RCC 7860 (cell line): ENCODE results near the gene ST6GALNAC6.

Experiments used
- DNase-seq: peaks from one replicate; pipeline ENCODE4 v3.0.0-alpha.2; 2015; ENCODE audit warnings: low spot score
- FAIRE-seq: peaks from 2 replicates; lab custom pipeline; 2012; peaks lifted over from hg19 to GRCh38; lab: Jason Lieb, UNC

The ST6GALNAC6 gene

DNA sequence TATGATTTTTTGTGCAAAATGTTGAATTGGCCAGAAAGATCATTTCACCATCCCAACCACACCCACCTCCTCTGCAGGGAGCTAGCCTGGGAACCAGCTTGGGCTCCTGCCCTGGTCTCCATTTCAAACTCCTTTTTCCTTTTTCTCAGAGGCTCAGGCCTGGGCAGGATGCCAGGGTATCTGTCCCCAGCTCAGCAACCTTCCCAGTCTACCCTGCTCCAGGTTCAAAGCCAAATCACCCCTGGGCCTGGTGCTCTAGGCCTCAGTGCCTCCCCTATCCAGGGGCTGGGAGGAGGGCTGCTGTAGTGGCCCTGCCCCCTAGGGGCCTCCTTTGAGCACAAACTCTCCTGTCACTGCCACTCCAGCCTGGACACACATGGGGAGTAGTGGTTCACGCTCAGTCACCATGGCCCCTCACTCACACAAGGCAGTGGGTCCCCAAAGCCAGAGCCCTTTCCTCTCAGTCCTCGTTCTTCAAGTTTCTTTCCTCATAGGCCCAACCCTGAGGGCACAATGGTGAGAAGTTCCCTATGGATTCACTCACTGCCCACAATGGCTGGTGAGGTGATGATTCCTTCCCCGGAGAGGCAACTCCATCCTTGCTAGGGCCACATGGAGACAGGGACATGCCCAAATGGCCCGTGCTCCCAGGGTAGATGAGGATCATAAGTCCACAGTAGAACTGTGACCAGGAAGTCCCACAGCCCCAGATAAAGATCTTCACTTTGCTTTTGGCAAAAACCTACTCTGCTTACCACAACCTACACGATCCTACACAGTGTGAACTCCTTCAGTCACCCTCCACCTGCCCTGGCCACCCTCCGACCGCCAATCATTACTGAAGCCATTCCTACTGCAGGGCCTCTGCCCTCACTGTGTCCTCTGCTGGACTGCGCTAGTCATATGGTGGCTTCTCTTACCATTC is 19.0 kb upstream of the ST6GALNAC6 start:
- DNase-seq (peak; percentile 18), FAIRE-seq (no peak)

DNA sequence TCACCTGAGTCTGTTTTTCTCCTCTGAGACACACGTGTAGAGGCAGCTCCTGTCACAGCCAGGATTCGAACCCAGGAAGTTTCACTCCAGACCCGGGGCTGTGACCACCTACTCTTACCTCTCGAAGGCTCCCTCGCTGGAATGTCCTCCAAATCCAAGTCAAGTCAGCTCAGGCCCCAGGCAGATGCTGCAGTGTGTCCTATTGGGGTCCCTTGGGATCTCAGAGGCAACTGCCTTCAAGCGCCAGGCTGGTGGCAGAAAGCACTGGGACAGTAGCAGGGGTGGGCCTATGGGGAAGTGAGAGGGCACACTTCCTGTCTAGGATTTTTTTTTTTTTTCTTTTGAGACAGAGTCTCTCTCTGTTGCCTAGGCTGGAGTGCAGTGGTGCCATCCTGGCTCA is 18.2 kb upstream of the ST6GALNAC6 start:
- DNase-seq = no peak
- FAIRE-seq = no peak

GRCh38 chr9:127916720-127917581 is 17.5 kb upstream of the ST6GALNAC6 start, which contains the start of gene ST6GALNAC4:
Gene ST6GALNAC4 (minus strand): TSS chr9:127917041. CDS start chr9:127916419, 622 bp downstream.
- DNase-seq (peak; percentile 82), FAIRE-seq (no peak)

- DNase-seq (no peak), FAIRE-seq (no peak)
Measured at GRCh38 chr9:127915801-127916719, 16.7 kb upstream of the ST6GALNAC6 start.

GRCh38 chr9:127915325-127915752 is 15.9 kb upstream of the ST6GALNAC6 start:
- DNase-seq = no peak

DNA sequence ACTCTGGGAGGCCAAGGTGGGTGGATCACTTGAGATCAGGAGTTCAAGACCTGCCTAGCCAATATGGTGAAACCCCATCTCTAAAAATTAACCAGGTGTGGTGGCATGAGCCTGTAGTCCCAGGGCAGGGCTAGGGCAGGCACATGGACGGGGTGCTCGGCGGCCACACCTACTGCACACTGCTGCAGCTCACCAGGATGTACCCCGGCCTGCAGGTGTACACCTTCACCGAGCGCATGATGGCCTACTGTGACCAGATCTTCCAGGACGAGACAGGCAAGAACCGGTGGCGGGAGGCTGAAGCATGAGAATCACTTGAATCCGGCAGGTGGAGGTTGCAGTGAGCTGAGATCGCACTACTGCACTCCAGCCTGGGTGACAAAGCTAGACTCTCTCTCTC is 14.3 kb upstream of the ST6GALNAC6 start:
- no peak for FAIRE-seq

More at GRCh38 chr9:127915325-127915752, 15.9 kb upstream of the ST6GALNAC6 start:
- FAIRE-seq = no peak

GRCh38 chr9:127912882-127913281 is 13.5 kb upstream of the ST6GALNAC6 start:
- no peak for FAIRE-seq
- DNase-seq = no peak

More for the DNA sequence above, 14.3 kb upstream of the ST6GALNAC6 start:
- no peak for DNase-seq

- DNase-seq (no peak), FAIRE-seq (no peak)
Measured at GRCh38 chr9:127912296-127912695, 12.9 kb upstream of the ST6GALNAC6 start.

DNA sequence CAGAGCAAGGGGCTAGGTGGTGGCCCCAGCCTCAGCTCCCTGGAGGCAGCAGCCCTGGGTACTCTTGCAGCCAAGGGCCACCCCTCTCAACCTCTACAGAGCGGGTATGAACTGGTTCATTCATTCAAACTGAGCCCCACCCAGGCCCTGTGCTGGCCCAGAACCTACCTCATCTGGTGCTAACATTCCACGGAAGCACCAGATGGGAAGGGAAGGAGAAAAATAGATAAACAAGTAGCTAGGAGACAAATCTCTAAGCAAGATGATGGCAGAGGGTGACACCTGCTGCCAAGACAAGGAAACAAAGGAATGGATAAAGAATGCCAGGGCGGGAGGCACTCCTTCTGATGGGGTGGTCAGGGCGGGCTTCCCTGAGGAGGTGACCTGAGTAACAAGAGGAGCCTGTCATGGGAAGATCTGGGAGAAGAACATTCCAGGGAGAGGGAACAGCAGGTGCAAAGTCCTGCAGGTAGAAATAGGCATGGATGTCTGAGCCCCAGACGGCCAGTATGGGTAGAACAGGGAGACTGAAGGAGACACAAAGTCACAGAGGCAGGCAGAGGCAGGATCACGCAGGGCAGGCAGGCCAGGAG is 11.3 kb upstream of the ST6GALNAC6 start:
- FAIRE-seq = no peak
- DNase-seq = no peak

DNA sequence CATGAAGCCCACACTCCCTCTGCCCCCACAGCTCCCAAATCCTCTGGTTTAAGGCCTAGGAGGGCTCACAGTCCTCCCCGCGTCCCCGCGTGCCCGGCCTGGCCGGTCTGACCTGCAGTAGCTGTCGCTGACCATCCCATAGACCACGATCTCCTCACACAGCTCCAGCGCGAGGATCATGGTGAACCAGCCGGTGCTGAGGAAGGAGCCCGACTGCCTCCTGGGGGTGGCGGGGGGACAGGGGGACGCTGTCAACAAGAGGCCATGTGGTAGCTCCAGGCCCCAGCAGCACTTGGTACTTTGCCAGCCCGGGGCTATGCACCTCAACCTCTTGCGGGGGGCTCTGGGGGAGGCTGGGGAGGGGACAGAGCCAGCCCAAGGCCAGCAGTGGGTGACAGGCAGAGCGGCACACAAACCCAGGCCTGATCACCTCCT is 10.5 kb upstream of the ST6GALNAC6 start:
- no peak for DNase-seq
- no peak for FAIRE-seq

DNA sequence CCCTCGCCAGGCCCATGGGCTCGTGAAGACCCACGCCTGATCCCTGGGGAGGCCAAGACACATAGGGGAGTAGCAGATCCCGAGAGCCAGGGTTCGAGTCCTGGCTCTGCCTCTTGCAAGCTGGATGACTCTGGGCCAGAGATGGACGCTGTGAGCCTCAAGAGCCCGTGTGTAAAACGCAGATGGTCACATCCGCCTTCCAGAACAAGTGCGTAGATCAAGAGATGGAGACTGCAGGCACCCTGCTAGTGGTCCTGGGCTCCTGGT is 9.2 kb upstream of the ST6GALNAC6 start:
- no peak for DNase-seq
- FAIRE-seq = no peak

DNA sequence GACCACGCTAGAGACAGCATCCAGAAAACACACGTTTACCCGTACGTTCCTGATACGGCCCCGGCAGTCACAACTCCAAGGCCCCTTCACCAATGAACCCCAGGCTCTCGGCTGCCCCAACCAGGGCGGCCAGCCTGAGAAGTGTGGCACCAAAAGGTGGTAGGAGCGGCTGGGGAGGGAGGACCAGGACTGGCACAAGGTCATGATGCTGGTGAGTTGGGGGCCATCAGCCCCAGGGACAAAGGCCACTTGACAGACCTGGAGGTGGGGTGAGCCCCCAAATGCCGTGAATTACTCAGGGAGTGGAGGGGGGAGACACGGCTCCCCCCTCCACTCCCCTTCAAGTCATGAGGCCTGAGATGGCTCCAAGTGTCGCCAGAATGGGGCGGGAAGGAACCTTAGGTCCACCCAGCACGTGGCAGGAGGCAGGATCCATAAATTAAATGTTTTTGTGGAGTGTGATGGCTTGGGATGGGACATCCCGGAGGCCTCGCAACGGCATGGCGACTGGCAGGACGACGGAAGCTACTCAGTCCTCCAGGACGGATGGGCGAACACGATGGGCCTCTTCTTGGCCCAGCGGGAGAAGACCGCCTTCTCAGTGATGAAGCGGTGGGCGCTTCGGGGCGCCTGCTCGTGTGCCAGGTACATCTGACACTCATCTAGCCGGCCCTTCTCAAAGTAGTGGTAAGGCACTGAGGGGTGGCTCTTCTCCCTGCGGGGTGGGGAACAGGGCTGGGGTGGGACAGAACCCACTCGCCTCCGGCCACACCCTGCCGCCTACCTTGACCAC is 8.7 kb upstream of the ST6GALNAC6 start:
- no peak for DNase-seq
- no peak for FAIRE-seq

DNA sequence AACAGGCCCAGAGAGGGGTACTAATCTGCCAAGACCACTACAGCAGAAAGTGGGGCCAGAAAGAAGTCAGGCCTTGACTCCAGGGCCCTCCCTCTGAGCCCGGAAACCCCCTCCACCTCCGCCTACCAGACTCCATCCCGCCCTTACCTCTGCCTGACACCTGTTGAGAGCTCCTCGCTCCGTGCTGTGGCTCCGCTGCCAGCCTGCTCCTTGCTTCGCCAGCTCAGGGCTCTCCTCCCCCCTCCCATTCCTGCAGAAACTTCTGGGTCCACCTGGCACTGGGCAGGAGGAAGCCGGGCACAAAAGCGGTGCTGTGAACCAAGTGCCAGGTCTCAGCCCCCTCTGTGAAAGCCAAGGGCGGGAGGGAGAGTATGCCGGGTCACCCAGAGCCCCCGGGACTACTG is 6.4 kb upstream of the ST6GALNAC6 start:
- no peak for DNase-seq
- no peak for FAIRE-seq

GRCh38 chr9:127905004-127905728 is 5.8 kb upstream of the ST6GALNAC6 start:
- FAIRE-seq (no peak), DNase-seq (no peak)

DNA sequence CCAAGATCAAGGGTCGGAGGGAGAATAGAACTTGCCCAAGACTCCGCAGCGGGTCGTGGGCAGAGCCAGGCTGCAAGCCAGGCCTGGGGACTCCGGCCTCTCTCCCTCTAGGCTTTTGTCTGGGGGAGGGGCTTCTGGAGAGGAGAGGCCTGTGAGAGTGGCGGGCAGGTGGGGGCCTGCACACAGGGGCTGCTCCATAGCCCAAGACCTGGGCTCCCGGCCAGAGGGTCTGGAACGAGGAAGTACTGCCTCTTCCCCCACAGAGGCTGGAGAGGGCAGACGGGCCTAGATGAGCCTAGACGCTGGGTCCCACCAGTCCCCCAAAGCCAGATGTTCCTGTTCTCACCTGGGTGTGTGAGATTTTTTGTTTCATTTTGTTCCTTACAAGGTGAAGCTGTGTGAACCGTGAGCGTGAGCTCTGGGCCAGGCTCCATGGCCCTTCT is 5.2 kb upstream of the ST6GALNAC6 start:
- DNase-seq = no peak
- FAIRE-seq = no peak

DNA sequence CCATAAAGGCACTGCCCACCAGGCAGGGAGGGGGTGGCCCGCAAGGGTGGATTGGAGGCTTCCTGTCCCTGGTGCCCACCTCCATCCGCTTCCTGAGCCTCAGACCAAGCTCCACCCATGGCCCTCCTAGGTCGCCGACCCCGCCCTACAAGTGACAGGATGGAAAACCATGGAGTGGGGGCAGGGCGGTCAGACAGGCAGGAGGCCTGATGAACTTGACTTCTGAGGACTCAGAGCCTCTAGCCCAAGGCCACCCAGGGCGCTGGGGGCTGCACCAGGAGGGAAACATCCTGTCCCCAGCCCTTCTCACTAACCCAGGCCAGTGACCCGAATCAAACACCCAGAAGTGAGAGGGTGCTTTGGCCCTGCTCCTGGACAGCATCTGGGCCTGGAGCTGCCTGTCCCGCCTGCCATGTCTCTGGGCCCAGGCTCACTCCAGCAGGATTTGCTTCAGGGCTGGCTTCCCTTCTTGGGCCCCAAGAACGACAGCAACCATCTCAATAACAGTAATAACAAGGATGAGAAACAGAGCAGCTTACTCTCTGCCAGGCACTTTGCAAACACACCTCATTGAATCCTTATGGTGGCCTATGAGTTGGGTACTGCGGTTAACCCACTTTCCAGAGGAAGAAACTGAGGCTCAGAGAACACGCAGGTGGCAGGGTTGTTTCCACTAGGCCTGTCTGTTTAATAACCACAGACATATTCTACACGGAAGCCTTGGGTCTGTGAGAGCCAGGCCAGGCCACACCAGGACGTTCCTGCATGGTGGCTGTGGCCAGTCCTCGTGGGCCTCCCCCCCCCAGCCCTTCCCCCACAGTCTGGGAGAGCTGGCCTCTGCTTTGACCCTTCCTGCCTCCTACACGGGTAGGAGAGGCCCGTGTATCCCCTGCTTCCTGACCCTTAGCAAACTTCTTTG is 4.4 kb upstream of the ST6GALNAC6 start:
- no peak for FAIRE-seq
- peak; percentile 22 for DNase-seq

DNA sequence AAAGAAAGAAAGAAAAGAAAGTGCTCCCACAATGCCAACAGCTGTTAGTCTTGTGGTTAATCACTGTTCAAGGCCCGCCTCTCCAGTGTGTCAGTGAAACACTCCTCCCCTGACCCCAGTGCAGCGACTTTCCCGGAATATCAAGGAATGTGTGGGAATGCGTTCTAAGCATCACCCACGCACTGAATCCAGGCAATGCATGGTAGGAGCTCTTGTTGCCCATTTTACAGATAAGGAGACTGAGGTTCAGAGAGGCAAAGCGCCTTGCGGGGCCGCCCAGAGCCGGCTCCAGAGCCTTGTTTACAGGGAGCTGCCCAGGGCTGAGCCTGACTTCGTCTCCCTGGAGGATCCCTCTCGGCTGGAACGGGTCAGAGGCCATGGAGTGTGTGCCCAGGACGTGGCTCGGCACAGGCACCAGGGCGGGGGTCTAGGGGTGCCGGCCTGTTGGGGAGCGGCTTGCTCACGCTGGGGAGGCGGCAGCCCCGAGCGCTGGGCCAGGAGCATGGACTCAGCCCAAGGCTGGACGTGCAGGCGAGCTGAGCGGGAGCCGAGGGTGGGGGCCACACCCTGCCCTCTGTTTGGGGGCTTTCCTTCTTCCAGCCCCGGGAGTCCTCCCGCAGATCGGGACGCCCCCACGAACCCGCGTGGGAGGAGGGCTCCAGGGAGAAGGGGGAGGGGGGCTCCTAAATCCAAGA is 823 bp downstream of the ST6GALNAC6 start:
- DNase-seq (peak; percentile 26), FAIRE-seq (no peak)
